ENCODE results near the gene NPAS3.

NPAS3 gene

GRCh38 chr14:33529787-33530757 lies 591.4 kb downstream of the NPAS3 start:
- FAIRE-seq = no peak

- no peak for FAIRE-seq
Observed at GRCh38 chr14:33532553-33532952, 593.9 kb downstream of the NPAS3 start.

GRCh38 chr14:33534104-33534503 lies 595.4 kb downstream of the NPAS3 start:
- FAIRE-seq = no peak

- no peak for FAIRE-seq
Observed at GRCh38 chr14:33534632-33535031, 596.0 kb downstream of the NPAS3 start.

GRCh38 chr14:33539918-33540357 lies 601.3 kb downstream of the NPAS3 start:
- no peak for FAIRE-seq

GRCh38 chr14:33541171-33541570 lies 602.5 kb downstream of the NPAS3 start:
- FAIRE-seq = no peak

- FAIRE-seq = no peak
Observed at GRCh38 chr14:33542338-33543287, 603.9 kb downstream of the NPAS3 start.

- FAIRE-seq = no peak
Observed at GRCh38 chr14:33545696-33546095, 607.0 kb downstream of the NPAS3 start.

GRCh38 chr14:33548606-33549005 lies 609.9 kb downstream of the NPAS3 start:
- FAIRE-seq = no peak

GRCh38 chr14:33551963-33552362 lies 613.3 kb downstream of the NPAS3 start:
- FAIRE-seq = no peak

GRCh38 chr14:33553706-33554278 lies 615.1 kb downstream of the NPAS3 start:
- no peak for FAIRE-seq

- FAIRE-seq = no peak
Observed at GRCh38 chr14:33554988-33555387, 616.3 kb downstream of the NPAS3 start.

GRCh38 chr14:33555710-33556350 lies 617.2 kb downstream of the NPAS3 start:
- FAIRE-seq = no peak

- FAIRE-seq = no peak
Observed at GRCh38 chr14:33556382-33557121, 617.9 kb downstream of the NPAS3 start.

- FAIRE-seq = no peak
Observed at GRCh38 chr14:33560718-33561431, 622.2 kb downstream of the NPAS3 start.

- no peak for FAIRE-seq
Observed at GRCh38 chr14:33561488-33562175, 623.0 kb downstream of the NPAS3 start.

- FAIRE-seq = no peak
Observed at GRCh38 chr14:33563191-33563900, 624.7 kb downstream of the NPAS3 start.

GRCh38 chr14:33563901-33564197 lies 625.2 kb downstream of the NPAS3 start:
- no peak for FAIRE-seq

- no peak for FAIRE-seq
Observed at GRCh38 chr14:33564774-33565630, 626.3 kb downstream of the NPAS3 start.

Data from A204.1 (cell line).